Calu3 (cell line): ENCODE results near the gene MAD2L2. TPM values are rescaled to one million over a fixed set of nuclear protein-coding genes. Genes with fewer than 3 reads are reported as not detected.

Experiments used
- BruUV-seq: library from RNA; stranded (reverse); fragments of 400-500 nt; replicated peaks from 2 replicates; lab custom pipeline; 2021; lab: Mats Ljungman, UMichigan
- CTCF ChIA-PET: fragments of 300-600 bp; sonication (Branson Sonifier 250); formaldehyde crosslinking; loops from one replicate; lab custom pipeline; 2022; ENCODE audit warnings: antibody characterized with exemption; lab: Charles Lee
- DNase-seq: peaks from one replicate; pipeline ENCODE4 v3.0.0; 2022
- H3K27ac Mint-ChIP-seq: one replicate; pipeline ENCODE4 v1.8.0; 2022; ENCODE audit warnings: mixed read lengths; ENCODE audit not compliant: unreplicated experiment
- H3K27me3 Mint-ChIP-seq: one replicate; pipeline ENCODE4 v1.8.0; 2022; ENCODE audit warnings: mixed read lengths; ENCODE audit not compliant: unreplicated experiment
- H3K36me3 Mint-ChIP-seq: one replicate; pipeline ENCODE4 v1.8.0; 2022; ENCODE audit warnings: mild to moderate bottlenecking, moderate library complexity, mixed read lengths; ENCODE audit not compliant: insufficient read depth, unreplicated experiment
- H3K4me1 Mint-ChIP-seq: one replicate; pipeline ENCODE4 v1.8.0; 2022; ENCODE audit warnings: mild to moderate bottlenecking, low read depth, mixed read lengths; ENCODE audit not compliant: unreplicated experiment
- H3K4me3 Mint-ChIP-seq: one replicate; pipeline ENCODE4 v1.8.0; 2022; ENCODE audit warnings: mild to moderate bottlenecking, low read depth, moderate library complexity, mixed read lengths; ENCODE audit not compliant: unreplicated experiment
- H3K9me3 Mint-ChIP-seq: one replicate; pipeline ENCODE4 v1.8.0; 2022; ENCODE audit warnings: low read depth, mixed read lengths; ENCODE audit not compliant: unreplicated experiment
- CTCF ChIP-seq: fragments of 200-600 bp; IDR thresholded peaks from one replicate; pipeline ENCODE4 v1.8.0; 2022; ENCODE audit warnings: antibody characterized with exemption; ENCODE audit not compliant: unreplicated experiment
- intact Hi-C: fragments of 100-400 bp; cut with micrococcal nuclease; formaldehyde crosslinking; loops from one replicate; pipeline ENCODE4 v1.10.0; 2022; ENCODE audit not compliant: unreplicated experiment
- total RNA-seq: library from RNA; stranded (reverse); gene quantifications from 2 replicates; pipeline ENCODE4 v1.2.3, GENCODE V29; 2022

Gene MAD2L2
- total RNA-seq, 1 experiment from 2014 or later, result 19.2 TPM

DNA sequence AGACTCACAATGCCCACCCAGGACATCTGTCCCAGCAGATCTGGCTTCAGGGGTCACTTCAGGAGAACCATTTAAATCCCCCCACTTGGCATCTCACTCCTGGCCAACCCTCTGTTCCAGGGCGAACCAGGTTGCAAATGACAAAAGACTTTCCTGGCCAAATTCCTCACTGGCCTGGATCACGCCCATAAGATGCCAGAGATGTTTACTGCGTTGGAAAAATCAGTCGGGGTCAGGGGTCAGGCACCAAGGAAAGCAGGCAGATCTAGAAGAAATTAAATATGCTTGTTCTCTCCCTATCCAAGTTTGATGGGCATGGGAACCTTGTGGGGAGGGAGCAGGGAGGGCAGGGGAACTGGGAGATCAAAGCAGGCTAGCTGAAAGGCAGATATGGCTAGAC is 40.4 kb upstream of the MAD2L2 start:
- no peak overlapping the region for H3K27ac Mint-ChIP-seq

GRCh38 chr1:11720525-11720924 is 39.6 kb upstream of the MAD2L2 start:
- no TSS peak for BruUV-seq
- intact Hi-C loops, result no loop called here
- no peaks in the 10 kb centered on the region for H3K4me1 Mint-ChIP-seq

More for the DNA sequence above, 40.4 kb upstream of the MAD2L2 start:
- no peak for TF ChIP-seq CTCF
- no TSS peak for BruUV-seq
- DNase-seq, result no peak
- H3K4me3 Mint-ChIP-seq, result no peak overlapping the region
- CTCF ChIA-PET, result no interaction called here
- H3K4me1 Mint-ChIP-seq, result no peaks in the 10 kb centered on the region
- intact Hi-C loops, result no loop called here
- peaks cover 4% of the 10 kb centered on the region for H3K27me3 Mint-ChIP-seq
- no peaks in the 10 kb centered on the region for H3K36me3 Mint-ChIP-seq
- no peaks in the 10 kb centered on the region for H3K9me3 Mint-ChIP-seq

DNA sequence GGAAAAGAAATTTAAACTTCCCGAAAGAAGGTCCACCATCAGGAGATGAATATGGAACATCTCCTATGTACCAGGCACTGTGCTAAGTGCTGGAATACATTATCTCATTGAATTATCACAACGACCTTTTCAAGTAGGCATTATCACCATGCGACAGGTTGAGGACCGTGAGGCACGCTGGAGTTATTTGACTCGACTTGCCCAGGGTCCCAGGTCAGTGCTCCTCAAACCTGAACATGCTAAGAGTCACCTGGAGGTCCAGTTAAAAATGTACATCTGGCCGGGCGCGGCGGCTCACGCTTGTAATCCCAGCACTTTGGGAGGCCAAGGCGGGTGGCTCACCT is 39.1 kb upstream of the MAD2L2 start:
- intact Hi-C loops, result no loop called here
- H3K36me3 Mint-ChIP-seq, result no peaks in the 10 kb centered on the region
- H3K9me3 Mint-ChIP-seq, result no peaks in the 10 kb centered on the region
- H3K4me3 Mint-ChIP-seq, result peak overlapping the region; percentile 72
- no peak for DNase-seq
- H3K27ac Mint-ChIP-seq, result no peak overlapping the region
- no peak for TF ChIP-seq CTCF
- no TSS peak for BruUV-seq
- H3K27me3 Mint-ChIP-seq, result peaks cover 17% of the 10 kb centered on the region
- H3K4me1 Mint-ChIP-seq, result no peaks in the 10 kb centered on the region
- CTCF ChIA-PET, result interaction anchor here (0.9 to 1.7 kb wide), 5 partner anchors 12 to 70 kb away, joined by 4 to 18 read pairs (median 10); partner anchors contain the start of genes AGTRAP and FBXO6

More at GRCh38 chr1:11720525-11720924, 39.6 kb upstream of the MAD2L2 start:
- no peak for TF ChIP-seq CTCF
- no peaks in the 10 kb centered on the region for H3K36me3 Mint-ChIP-seq
- CTCF ChIA-PET, result interaction anchor here (1.7 kb wide), 1 partner anchor 70 kb away, joined by 18 read pairs; no protein-coding TSS in a partner anchor
- no peaks in the 10 kb centered on the region for H3K9me3 Mint-ChIP-seq
- no peak overlapping the region for H3K4me3 Mint-ChIP-seq
- H3K27me3 Mint-ChIP-seq, result peaks cover 12% of the 10 kb centered on the region
- no peak for DNase-seq
- no peak overlapping the region for H3K27ac Mint-ChIP-seq

- H3K27ac Mint-ChIP-seq, result no peak overlapping the region
Observed at GRCh38 chr1:11719313-11720032, 38.5 kb upstream of the MAD2L2 start.

More at GRCh38 chr1:11719313-11720032, 38.5 kb upstream of the MAD2L2 start:
- H3K4me3 Mint-ChIP-seq, result peak overlapping the region; percentile 72
- peak; percentile 56 for DNase-seq
- H3K36me3 Mint-ChIP-seq, result no peaks in the 10 kb centered on the region
- peaks cover 22% of the 10 kb centered on the region for H3K27me3 Mint-ChIP-seq
- BruUV-seq, result no TSS peak
- intact Hi-C loops, result loop anchor here (5.0 kb wide), 1 partner anchor 67 kb away; the partner anchor contains the start of genes FBXO2 and FBXO44
- peak; percentile 92 for TF ChIP-seq CTCF
- no peaks in the 10 kb centered on the region for H3K9me3 Mint-ChIP-seq
- no peaks in the 10 kb centered on the region for H3K4me1 Mint-ChIP-seq
- CTCF ChIA-PET, result interaction anchor here (0.9 to 1.7 kb wide), 6 partner anchors 12 to 69 kb away, joined by 3 to 18 read pairs (median 8); partner anchors contain the start of genes AGTRAP, FBXO6 and MAD2L2
